ENCODE results near the gene JARID2.

DNA sequence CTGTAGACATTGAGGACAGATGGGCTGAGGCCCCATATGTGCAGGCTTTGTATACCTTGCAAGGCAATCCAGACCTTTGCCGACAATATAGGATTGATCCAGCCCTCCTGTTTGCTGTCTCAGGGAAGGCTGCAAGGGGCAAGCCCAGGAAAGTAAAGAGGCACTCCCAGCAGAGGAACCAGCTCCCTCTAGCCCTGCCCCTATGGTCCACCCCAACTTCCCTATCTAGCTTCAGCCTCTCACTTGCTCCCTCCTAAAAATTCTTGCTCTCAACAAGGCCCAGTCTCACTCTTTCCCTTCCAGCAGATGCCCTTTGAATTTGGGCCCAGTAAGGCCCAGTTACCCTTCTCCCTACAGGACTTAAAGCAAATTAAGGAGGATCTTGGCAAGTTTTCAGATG is 92.6 kb downstream of the JARID2 start:
- TF ChIP-seq, protein P1, sequence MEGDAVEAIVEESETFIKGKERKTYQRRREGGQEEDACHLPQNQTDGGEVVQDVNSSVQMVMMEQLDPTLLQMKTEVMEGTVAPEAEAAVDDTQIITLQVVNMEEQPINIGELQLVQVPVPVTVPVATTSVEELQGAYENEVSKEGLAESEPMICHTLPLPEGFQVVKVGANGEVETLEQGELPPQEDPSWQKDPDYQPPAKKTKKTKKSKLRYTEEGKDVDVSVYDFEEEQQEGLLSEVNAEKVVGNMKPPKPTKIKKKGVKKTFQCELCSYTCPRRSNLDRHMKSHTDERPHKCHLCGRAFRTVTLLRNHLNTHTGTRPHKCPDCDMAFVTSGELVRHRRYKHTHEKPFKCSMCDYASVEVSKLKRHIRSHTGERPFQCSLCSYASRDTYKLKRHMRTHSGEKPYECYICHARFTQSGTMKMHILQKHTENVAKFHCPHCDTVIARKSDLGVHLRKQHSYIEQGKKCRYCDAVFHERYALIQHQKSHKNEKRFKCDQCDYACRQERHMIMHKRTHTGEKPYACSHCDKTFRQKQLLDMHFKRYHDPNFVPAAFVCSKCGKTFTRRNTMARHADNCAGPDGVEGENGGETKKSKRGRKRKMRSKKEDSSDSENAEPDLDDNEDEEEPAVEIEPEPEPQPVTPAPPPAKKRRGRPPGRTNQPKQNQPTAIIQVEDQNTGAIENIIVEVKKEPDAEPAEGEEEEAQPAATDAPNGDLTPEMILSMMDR (conservative IDR thresholded peaks at IDR 0.05 in 1 of 2, IDR thresholded peaks at IDR 0.05 in 1 of 2; ENCODE audit: extremely low read depth in 1 of 2, insufficient read depth in 1 of 2, low read depth in 1 of 2, low read length in 2 of 2): no peak
- TF ChIP-seq EZH2 (IDR thresholded peaks at IDR 0.05; ENCODE audit: borderline replicate concordance, low read length): no peak

Measured in mammary epithelial cell (primary cell).